ENCODE measurements around the gene PATL2.
"Not testable (repeated sequence)": the region's sequence is repeated elsewhere in the genome, so short reads cannot be mapped to it uniquely, and the experiment has no call there.

The PATL2 gene

GRCh38 chr15:44718927-44719292, 7.8 kb upstream of the PATL2 start:
- DNase-seq = no peak

GRCh38 chr15:44718180-44718926, 7.2 kb upstream of the PATL2 start:
- no peak for DNase-seq

DNA sequence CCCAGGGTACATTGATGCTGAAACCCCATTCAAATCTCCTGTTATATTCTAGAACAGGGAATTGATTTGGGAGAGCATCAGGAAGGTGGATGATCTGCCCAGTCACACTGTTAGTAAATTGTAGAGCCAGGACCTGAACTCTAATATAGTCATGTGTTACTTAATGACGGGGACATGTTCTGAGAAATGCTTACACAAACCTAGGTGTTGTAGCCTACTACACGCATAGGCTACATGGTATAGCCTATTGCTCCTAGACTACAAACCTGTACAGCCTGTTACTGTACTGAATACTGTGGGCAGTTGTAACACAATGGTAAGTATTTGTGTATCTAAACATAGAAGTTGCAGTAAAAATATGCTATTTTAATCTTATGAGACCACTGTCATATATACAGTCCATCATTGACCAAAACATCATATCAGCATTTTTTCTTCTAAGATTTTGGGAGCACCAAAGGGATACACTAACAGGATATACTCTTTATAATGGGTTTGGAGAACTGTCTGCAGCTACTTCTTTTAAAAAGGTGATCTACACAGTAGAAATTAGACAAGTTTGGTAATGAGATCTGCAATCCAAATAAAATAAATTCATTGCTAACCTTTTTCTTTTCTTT, 6.0 kb upstream of the PATL2 start:
- DNase-seq = no peak

GRCh38 chr15:44715797-44716334, 4.7 kb upstream of the PATL2 start:
- no peak for DNase-seq

DNA sequence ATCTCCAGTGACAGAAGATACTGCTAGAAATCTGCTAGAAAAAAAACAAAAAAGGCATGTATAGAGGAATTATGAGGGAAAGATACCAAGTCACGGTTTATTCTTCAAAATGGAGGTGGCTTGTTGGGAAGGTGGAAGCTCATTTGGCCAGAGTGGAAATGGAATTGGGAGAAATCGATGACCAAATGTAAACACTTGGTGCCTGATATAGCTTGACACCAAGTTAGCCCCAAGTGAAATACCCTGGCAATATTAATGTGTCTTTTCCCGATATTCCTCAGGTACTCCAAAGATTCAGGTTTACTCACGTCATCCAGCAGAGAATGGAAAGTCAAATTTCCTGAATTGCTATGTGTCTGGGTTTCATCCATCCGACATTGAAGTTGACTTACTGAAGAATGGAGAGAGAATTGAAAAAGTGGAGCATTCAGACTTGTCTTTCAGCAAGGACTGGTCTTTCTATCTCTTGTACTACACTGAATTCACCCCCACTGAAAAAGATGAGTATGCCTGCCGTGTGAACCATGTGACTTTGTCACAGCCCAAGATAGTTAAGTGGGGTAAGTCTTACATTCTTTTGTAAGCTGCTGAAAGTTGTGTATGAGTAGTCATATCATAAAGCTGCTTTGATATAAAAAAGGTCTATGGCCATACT, 4.1 kb upstream of the PATL2 start:
- no peak for DNase-seq

DNA sequence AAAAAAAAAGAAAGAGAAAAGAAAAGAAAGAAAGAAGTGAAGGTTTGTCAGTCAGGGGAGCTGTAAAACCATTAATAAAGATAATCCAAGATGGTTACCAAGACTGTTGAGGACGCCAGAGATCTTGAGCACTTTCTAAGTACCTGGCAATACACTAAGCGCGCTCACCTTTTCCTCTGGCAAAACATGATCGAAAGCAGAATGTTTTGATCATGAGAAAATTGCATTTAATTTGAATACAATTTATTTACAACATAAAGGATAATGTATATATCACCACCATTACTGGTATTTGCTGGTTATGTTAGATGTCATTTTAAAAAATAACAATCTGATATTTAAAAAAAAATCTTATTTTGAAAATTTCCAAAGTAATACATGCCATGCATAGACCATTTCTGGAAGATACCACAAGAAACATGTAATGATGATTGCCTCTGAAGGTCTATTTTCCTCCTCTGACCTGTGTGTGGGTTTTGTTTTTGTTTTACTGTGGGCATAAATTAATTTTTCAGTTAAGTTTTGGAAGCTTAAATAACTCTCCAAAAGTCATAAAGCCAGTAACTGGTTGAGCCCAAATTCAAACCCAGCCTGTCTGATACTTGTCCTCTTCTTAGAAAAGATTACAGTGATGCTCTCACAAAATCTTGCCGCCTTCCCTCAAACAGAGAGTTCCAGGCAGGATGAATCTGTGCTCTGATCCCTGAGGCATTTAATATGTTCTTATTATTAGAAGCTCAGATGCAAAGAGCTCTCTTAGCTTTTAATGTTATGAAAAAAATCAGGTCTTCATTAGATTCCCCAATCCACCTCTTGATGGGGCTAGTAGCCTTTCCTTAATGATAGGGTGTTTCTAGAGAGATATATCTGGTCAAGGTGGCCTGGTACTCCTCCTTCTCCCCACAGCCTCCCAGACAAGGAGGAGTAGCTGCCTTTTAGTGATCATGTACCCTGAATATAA, 2.2 kb upstream of the PATL2 start:
- no peak for DNase-seq

DNA sequence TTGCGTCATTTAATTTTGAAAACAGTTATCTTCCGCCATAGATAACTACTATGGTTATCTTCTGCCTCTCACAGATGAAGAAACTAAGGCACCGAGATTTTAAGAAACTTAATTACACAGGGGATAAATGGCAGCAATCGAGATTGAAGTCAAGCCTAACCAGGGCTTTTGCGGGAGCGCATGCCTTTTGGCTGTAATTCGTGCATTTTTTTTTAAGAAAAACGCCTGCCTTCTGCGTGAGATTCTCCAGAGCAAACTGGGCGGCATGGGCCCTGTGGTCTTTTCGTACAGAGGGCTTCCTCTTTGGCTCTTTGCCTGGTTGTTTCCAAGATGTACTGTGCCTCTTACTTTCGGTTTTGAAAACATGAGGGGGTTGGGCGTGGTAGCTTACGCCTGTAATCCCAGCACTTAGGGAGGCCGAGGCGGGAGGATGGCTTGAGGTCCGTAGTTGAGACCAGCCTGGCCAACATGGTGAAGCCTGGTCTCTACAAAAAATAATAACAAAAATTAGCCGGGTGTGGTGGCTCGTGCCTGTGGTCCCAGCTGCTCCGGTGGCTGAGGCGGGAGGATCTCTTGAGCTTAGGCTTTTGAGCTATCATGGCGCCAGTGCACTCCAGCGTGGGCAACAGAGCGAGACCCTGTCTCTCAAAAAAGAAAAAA, 1.4 kb upstream of the PATL2 start:
- DNase-seq = peak; percentile 74

GRCh38 chr15:44711743-44712345, 721 bp upstream of the PATL2 start:
- DNase-seq = peak; percentile 70

DNA sequence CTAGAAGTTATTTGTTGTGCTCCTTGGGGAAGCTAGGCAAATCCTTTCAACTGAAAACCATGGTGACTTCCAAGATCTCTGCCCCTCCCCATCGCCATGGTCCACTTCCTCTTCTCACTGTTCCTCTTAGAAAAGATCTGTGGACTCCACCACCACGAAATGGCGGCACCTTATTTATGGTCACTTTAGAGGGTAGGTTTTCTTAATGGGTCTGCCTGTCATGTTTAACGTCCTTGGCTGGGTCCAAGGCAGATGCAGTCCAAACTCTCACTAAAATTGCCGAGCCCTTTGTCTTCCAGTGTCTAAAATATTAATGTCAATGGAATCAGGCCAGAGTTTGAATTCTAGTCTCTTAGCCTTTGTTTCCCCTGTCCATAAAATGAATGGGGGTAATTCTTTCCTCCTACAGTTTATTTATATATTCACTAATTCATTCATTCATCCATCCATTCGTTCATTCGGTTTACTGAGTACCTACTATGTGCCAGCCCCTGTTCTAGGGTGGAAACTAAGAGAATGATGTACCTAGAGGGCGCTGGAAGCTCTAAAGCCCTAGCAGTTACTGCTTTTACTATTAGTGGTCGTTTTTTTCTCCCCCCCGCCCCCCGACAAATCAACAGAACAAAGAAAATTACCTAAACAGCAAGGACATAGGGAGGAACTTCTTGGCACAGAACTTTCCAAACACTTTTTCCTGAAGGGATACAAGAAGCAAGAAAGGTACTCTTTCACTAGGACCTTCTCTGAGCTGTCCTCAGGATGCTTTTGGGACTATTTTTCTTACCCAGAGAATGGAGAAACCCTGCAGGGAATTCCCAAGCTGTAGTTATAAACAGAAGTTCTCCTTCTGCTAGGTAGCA, 657 bp downstream of the PATL2 start:
- peak; percentile 76 for DNase-seq

DNA sequence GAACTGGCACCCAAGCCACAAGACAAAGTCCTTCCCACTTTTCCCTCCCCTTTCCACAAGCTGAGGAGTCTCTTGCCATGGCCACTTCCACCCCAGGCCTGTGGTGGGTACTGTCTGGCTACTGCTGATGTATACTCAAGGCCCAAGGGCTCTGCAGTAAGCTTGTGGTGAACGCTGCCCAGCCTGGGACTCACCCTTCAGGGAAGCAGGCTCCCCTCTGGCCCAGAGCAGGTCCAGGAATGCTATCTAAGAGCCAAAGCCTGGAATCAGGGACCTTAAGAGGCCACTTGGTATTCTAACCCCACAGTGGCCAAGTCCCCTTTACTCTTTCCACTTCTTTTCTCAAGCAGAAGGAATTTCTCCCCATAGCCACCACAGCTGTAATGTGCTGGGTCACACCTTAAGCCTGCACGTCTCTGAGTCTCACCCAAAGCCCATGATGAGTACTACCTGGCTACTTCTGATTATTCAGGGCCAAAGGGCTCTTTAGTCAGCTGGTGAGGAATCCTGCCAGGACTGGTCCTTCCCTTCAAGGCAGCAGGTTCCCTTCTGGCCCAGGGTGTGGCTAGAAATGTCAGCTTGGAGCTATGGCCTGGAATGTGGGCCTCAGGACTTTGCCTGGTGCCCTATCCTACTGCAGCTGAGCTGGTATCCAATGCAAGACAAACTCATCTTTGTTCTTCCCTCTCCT, 4.0 kb downstream of the PATL2 start:
- DNase-seq = no peak

- no peak for DNase-seq
Observed at GRCh38 chr15:44706401-44706800, 4.7 kb downstream of the PATL2 start.

DNA sequence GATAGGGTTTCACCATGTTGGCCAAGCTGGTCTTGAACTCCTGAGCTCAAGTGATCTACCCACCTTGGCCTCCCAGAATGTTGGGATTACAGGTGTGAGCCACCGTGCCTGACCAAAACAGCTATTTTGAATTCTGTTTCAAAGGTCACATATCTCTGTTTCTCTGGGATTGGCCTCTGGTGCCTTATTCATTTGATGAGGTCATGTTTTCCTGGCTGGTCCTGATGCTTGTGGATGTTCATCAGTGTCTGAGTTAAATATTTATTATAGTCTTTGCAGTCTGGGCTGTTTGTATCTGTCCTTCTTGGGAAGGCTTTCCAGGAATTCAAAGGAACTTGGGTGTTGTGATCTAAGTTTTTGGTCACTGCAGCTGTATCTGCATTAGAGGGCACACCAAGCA, 5.1 kb downstream of the PATL2 start:
- no peak for DNase-seq

DNA sequence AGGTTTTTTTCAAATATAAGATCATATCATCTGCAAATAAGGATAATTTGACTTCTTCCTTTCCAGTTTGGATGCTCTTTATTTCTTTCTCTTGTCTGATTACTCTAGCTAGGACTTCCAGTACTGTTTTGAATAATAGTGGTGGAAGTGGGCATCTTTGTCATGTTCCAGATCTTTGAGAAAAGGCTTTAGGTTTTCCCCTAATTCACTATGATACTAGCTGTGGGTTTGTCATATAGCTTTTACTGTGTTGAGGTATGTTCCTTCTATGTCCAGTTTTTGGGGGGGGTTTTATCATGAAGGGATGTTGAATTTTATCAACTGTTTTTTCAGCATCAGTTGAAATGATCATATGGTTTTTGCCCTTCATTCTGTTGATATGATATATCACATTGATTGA, 10.4 kb downstream of the PATL2 start:
- DNase-seq = not testable (repeated sequence)

DNA sequence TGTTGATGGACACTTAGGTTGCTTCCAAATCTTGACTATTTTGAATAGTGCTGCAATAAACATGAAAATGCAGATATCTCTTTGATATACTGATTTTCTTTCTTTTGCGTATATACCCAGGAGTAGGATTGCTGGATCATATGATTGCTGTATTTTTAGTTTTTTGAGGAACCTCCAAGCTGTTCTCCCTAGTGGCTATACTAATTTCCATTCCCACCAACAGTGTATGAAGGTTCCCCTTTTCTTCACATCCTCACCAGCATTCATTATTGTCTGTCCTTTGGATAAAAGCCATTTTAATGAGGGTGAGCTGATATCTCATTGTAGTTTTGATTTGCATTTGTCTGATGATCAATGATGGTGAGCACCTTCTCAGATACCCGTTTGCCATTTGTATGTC, 12.5 kb downstream of the PATL2 start:
- DNase-seq = no peak

DNA sequence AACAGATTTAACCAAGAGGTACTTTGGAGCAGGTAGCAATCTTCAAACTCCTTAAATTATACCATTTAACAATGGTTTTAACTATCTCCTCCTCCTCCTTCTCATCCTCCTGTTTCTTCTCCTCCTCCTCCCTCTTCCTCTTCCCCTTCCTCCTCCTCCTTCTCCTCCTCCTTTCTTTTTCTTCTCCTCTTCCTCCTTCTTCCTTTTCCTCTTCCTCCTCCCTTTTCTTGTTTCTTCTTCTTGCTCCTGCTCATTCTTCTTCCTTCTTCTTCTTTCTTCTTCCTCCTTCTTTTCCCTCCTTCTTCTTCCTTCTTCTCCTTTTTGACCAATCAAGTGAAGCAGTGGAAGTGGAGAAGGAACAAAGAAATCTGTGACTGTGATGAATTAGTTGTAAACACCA, 14.1 kb downstream of the PATL2 start:
- DNase-seq = no peak

- DNase-seq = no peak
Observed at GRCh38 chr15:44695294-44695693, 15.8 kb downstream of the PATL2 start.

- DNase-seq = no peak
Observed at GRCh38 chr15:44694416-44694815, 16.7 kb downstream of the PATL2 start.

GRCh38 chr15:44692659-44693058, 18.5 kb downstream of the PATL2 start:
- DNase-seq = no peak

DNA sequence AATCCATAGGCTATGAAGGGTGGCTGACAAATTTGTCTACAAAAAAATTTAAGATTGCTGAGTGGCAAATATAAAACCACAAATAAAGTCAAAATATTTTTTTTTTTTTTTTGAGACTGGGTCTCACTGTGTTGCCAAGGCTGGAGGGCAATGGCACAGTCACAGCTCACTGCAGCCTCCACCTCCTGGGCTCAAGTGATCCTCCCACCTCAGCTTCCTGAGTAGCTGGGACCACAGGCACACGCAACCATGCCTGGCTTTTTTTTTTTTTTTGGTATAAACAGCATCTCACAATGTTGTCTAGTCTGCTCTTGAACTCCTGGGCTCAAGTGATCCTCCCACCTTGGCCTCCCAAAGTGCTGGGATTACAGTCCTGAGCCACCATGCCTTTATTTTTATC, 20.9 kb downstream of the PATL2 start:
- DNase-seq = peak; percentile 43

DNA sequence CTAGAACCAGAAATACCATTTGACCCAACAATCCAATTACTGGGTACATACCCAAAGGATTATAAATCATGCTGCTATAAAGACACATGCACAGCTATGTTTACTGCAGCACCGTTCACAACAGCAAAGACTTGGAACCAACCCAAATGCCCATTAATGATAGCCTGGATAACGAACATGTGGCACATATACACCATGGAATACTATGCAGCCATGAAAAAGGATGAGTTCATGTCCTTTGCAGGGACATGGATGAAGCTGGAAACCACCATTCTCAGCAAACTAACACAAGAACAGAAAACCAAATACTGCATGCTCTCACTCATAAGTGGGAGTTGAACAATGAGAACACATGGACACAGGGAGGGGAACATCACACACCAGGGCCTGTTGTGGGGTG, 21.8 kb downstream of the PATL2 start:
- not testable (repeated sequence) for DNase-seq

Data from CD4-positive, alpha-beta T cell treated with Interleukin-15 for 1 hour (primary cell).